Transverse colon (tissue), 4 donors: ENCODE data around the gene CASP5. TPM values are rescaled to one million over a fixed set of nuclear protein-coding genes. Genes with fewer than 3 reads are reported as not detected.

Source experiments
- DNase-seq: peaks from one replicate; pipeline ENCODE4 v3.0.0-alpha.2; 2019
- H3K27ac ChIP-seq, 4 donors: fragments of 200-600 bp; sonication (generic); 2 replicates each; pipeline ENCODE4 v1.5.1; 2016 to 2018; ENCODE audit warnings: inconsistent platforms in 4 of 4
- H3K27me3 ChIP-seq: fragments of 200-600 bp; sonication (generic); 2 replicates; pipeline ENCODE4 v1.5.1; 2017; ENCODE audit warnings: inconsistent platforms
- H3K36me3 ChIP-seq, 4 donors: fragments of 200-600 bp; sonication (generic); 2 replicates each; pipeline ENCODE4 v1.5.1; 2017 to 2019; ENCODE audit warnings: inconsistent platforms in 4 of 4
- H3K4me1 ChIP-seq, 4 donors: fragments of 200-600 bp; sonication (generic); 2 replicates each; pipeline ENCODE4 v1.5.1; 2017 to 2020; ENCODE audit warnings: inconsistent platforms in 4 of 4
- H3K4me3 ChIP-seq, 4 donors: fragments of 200-600 bp; sonication (generic); 1 replicate in 1 of 4; 2 replicates in 3 of 4; pipeline versions ENCODE4 v1.5.1 to v1.6.1; 2017 to 2019; ENCODE audit warnings: inconsistent platforms in 4 of 4
- H3K9me3 ChIP-seq, 2 donors: fragments of 200-600 bp; sonication (generic); 2 replicates each; pipeline ENCODE4 v1.5.1; 2017 to 2019; ENCODE audit warnings: inconsistent platforms in 2 of 2
- EP300 ChIP-seq: sonication (generic); formaldehyde crosslinking; IDR thresholded peaks from one replicate; pipeline ENCODE4 v1.6.1; 2017; ENCODE audit warnings: antibody characterized with exemption, low read depth
- POLR2A ChIP-seq: fragments of 450-650 bp; IDR thresholded peaks from one replicate; pipeline ENCODE4 v1.6.1; 2016; ENCODE audit warnings: antibody characterized with exemption, mild to moderate bottlenecking, moderate library complexity
- POLR2AphosphoS5 ChIP-seq, 3 donors: sonication (generic); formaldehyde crosslinking; IDR thresholded peaks; one replicate each; pipeline ENCODE4 v1.6.1; 2016; ENCODE audit warnings: antibody characterized with exemption in 3 of 3
- WGBS, 2 donors: methylation state at CpG; one replicate each; pipeline ENCODE4 v1.1.5; 2018; ENCODE audit warnings: low coverage in 1 of 2; 5-methylcytosine and 5-hydroxymethylcytosine counted together
- in situ Hi-C, 4 donors: fragments of 200-750 bp; cut with MboI; loops; one replicate each; pipeline versions ENCODE4 v1.15.0 to v1.15.1; 2017; ENCODE audit warnings: low sequenced_read_pairs in 3 of 4, low pct_ligation_motif_present in 1 of 4, low pct_unique_long_range_greater_than_20kb in 1 of 4
- intact Hi-C: fragments of 100-400 bp; cut with DNase I; formaldehyde crosslinking; loops from one replicate; pipeline ENCODE4 v1.15.1; 2023; ENCODE audit warnings: low total_unique reads
- total RNA-seq, 4 donors: library from RNA; depleted of rRNA; stranded (reverse); fragments of >200 nt; gene quantifications; one replicate each; pipeline ENCODE4 v1.1.0, GENCODE V29; 2016
- TF ChIP-seq, protein P1 (sequence below), 5 experiments: fragments of 200-600 bp in 3 of 5; fragments of 450-650 bp in 2 of 5; sonication (generic) in 3 of 5; IDR thresholded peaks; 1 replicate in 2 of 5; 2 replicates in 3 of 5; pipeline ENCODE4 v1.5.1; 2016 to 2017; ENCODE audit warnings: antibody characterized with exemption in 5 of 5, inconsistent platforms in 3 of 5, mild to moderate bottlenecking in 2 of 5, moderate library complexity in 1 of 5

Gene CASP5
- total RNA-seq, 4 donors from 2014 or later: 27.2 to 63.1 (median 38.0) TPM

DNA sequence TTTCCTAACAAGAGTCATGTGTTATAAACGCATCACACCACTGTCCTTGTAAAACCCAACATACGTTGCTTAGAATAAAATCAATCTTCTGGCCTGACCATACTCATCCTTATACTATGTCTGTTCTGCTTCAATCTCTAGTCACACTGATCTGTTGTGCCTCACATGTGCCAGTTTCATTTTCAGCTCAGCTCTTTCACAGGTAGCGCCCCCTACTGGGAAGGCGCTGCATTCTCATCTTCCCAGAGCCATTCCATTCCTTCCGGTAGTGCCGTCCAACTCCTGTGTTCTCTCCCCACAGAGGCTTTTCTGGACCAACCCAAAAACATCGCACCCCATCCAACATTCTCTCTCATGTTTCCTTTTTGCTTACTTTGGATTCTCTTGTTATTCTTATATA, 22.2 kb downstream of the CASP5 start:
- Histone ChIP-seq H3K9me3 (no peaks in the 10 kb centered on the region), H3K4me1 (no peaks in the 10 kb centered on the region), H3K27me3 (no peaks in the 10 kb centered on the region), H3K27ac (no peak overlapping the region), H3K4me3 (no peak overlapping the region), H3K36me3 (no peaks in the 10 kb centered on the region)
- TF ChIP-seq EP300: no peak
- TF ChIP-seq, protein P1, sequence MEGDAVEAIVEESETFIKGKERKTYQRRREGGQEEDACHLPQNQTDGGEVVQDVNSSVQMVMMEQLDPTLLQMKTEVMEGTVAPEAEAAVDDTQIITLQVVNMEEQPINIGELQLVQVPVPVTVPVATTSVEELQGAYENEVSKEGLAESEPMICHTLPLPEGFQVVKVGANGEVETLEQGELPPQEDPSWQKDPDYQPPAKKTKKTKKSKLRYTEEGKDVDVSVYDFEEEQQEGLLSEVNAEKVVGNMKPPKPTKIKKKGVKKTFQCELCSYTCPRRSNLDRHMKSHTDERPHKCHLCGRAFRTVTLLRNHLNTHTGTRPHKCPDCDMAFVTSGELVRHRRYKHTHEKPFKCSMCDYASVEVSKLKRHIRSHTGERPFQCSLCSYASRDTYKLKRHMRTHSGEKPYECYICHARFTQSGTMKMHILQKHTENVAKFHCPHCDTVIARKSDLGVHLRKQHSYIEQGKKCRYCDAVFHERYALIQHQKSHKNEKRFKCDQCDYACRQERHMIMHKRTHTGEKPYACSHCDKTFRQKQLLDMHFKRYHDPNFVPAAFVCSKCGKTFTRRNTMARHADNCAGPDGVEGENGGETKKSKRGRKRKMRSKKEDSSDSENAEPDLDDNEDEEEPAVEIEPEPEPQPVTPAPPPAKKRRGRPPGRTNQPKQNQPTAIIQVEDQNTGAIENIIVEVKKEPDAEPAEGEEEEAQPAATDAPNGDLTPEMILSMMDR (IDR thresholded peaks at IDR 0.05): peak; percentile 38 to 48 (median 46)
- TF ChIP-seq POLR2A: no peak
- TF ChIP-seq POLR2AphosphoS5 (IDR thresholded peaks at IDR 0.05): no peak
- in situ Hi-C loops (no loop called here), intact Hi-C loops (no loop called here)
- DNase-seq: peak; percentile 29
- 77 to 88% methylated on average over 7 of the region's 7 CpGs for WGBS, 2 donors

DNA sequence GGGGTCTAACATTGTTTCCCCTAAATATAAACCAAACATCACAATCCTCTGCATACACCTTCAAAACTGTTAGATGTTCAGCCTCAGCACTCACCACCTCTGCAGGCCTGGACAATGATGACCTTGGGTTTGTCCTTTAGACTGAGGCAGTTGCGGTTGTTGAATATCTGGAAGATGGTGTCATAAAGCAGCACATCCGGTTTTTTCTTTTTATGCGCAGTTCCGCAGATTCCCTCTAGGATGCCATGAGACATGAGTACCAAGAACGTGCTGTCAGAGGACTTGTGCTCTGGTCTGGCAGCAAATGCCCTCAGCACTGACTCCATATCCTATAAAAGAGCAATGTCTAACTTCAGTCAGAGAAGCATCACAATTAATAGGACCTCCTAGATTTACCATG, 22.8 kb downstream of the CASP5 start:
- 91% methylated on average over 5 of the region's 5 CpGs; no CpG with 5 or more reads in 1 of the 2 donors for WGBS, 2 donors
- no peak for DNase-seq

DNA sequence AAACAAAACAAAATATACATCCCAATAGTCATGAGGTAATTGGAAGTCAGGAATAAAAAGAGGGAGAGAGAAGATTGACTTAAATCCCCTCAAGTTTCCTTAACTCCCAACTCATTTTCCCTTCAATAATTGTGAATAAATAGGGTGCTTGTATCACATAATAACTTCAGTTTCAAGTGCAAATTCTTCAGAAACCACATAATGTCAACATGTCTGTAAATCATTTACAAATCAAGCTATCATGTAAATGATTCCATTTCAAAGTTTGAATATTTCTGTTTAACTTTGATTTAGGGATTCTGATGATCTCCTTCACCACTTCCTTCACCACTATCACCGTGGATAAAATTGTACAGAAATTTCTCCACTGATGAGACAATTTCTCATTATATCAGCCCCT, 23.2 kb downstream of the CASP5 start:
- no peaks in the 10 kb centered on the region for H3K9me3 ChIP-seq
- in situ Hi-C loops: no loop called here
- no peak overlapping the region for H3K4me3 ChIP-seq
- no peak overlapping the region for H3K27ac ChIP-seq
- H3K4me1 ChIP-seq: no peaks in the 10 kb centered on the region
- intact Hi-C loops: no loop called here
- no peaks in the 10 kb centered on the region for H3K27me3 ChIP-seq
- no peak for DNase-seq
- no peaks in the 10 kb centered on the region for H3K36me3 ChIP-seq
- no peak for TF ChIP-seq POLR2AphosphoS5 (IDR thresholded peaks at IDR 0.05)
- TF ChIP-seq, protein P1 (IDR thresholded peaks at IDR 0.05): no peak
- TF ChIP-seq EP300: no peak
- TF ChIP-seq POLR2A: no peak
- WGBS, 2 donors: 17 to 55% methylated on average over 1 of the region's 1 CpG

More for the DNA sequence above, 22.8 kb downstream of the CASP5 start:
- in situ Hi-C loops: no loop called here
- H3K4me1 ChIP-seq: no peaks in the 10 kb centered on the region
- no peaks in the 10 kb centered on the region for H3K27me3 ChIP-seq
- no peak for TF ChIP-seq POLR2A
- TF ChIP-seq POLR2AphosphoS5 (IDR thresholded peaks at IDR 0.05): no peak
- TF ChIP-seq, protein P1 (IDR thresholded peaks at IDR 0.05): no peak
- TF ChIP-seq EP300: no peak
- intact Hi-C loops: no loop called here
- no peak overlapping the region for H3K27ac ChIP-seq
- no peaks in the 10 kb centered on the region for H3K36me3 ChIP-seq
- no peak overlapping the region for H3K4me3 ChIP-seq
- H3K9me3 ChIP-seq: no peaks in the 10 kb centered on the region

DNA sequence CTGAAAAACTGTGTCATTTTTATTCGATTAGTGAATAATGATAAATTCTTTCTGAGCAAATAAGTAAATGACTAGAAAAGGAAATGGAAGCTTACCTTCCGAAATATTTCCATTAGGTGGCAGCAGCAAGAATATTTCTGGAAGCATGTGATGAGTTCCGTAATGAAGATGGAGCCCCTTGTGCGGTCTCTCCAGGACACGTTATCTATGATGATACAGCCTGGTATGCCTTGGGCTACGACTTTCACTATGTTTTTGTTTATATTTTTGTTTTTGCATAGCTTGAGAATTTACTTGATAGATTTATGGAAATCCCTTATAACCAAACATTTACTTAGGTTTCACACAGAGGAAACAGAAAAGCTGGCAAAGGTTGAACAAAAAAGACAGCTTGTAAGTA, 25.7 kb downstream of the CASP5 start:
- no peak for DNase-seq
- intact Hi-C loops (no loop called here), in situ Hi-C loops (no loop called here)
- Histone ChIP-seq H3K36me3 (no peaks in the 10 kb centered on the region), H3K9me3 (no peaks in the 10 kb centered on the region), H3K27ac (no peak overlapping the region), H3K4me1 (no peaks in the 10 kb centered on the region), H3K4me3 (no peak overlapping the region), H3K27me3 (no peaks in the 10 kb centered on the region)
- WGBS, 2 donors: 70 to 83% methylated on average over 6 of the region's 6 CpGs
- TF ChIP-seq, protein P1 (IDR thresholded peaks at IDR 0.05): no peak
- no peak for TF ChIP-seq EP300
- TF ChIP-seq POLR2AphosphoS5 (IDR thresholded peaks at IDR 0.05): no peak
- TF ChIP-seq POLR2A: no peak
